Measurements from ENCODE around the gene IGSF23.

DNA sequence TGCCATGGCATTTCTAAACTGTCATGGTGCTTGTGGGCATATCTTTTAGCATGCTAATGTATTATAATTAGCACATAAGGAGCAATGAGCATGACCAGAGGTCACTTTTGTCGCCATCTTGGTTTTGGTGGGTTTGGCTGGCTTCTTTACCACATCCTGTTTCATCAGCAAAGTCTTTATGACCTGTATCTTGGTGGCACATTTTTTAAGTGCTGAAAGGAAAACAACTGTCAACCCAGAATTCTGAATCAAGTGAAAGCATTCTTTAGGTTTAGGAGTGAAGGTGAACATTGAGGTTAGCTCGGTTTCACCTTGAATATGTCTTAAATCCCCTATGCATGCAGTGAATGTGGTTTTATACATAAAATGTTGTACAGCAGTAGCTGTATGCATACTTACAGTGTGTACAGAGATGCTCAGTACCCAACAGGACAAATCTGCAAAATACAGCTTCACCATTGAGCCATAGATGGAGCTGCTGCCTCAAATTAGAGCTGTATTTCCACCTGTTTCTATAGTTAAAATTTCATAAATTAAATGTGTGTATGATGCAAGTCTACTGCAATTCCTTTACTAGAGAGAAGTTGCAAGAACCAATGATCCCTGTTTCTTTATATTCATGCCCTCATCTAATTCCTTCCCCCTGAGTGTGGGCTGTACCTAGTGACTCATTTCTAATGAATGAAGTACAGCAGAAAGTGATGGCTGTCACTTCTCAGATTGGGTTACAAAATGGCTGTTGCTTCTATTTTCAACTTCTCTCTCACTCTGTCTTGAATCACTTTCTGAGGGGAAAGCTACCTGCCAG lies 25.2 kb upstream of the IGSF23 start:
- TF ChIP-seq POLR2A (IDR thresholded peaks at IDR 0.05) (no peak), POLR2AphosphoS5 (IDR thresholded peaks at IDR 0.05) (no peak)
- TF ChIP-seq, protein P1, sequence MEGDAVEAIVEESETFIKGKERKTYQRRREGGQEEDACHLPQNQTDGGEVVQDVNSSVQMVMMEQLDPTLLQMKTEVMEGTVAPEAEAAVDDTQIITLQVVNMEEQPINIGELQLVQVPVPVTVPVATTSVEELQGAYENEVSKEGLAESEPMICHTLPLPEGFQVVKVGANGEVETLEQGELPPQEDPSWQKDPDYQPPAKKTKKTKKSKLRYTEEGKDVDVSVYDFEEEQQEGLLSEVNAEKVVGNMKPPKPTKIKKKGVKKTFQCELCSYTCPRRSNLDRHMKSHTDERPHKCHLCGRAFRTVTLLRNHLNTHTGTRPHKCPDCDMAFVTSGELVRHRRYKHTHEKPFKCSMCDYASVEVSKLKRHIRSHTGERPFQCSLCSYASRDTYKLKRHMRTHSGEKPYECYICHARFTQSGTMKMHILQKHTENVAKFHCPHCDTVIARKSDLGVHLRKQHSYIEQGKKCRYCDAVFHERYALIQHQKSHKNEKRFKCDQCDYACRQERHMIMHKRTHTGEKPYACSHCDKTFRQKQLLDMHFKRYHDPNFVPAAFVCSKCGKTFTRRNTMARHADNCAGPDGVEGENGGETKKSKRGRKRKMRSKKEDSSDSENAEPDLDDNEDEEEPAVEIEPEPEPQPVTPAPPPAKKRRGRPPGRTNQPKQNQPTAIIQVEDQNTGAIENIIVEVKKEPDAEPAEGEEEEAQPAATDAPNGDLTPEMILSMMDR (IDR thresholded peaks at IDR 0.05), result no peak
